HepG2 (cell line): ENCODE data around the gene PDE3B. TPM values are rescaled to one million over a fixed set of nuclear protein-coding genes. Genes with fewer than 3 reads are reported as not detected.

ENCODE experiments used
- ATAC-seq: fragments of 200-7000 bp; cut with Tn5 transposase; 3 replicates; pipeline ENCODE4 v1.9.1; 2020; ENCODE audit warnings: mild to moderate bottlenecking, moderate library complexity
- BruUV-seq: library from RNA; stranded (reverse); fragments of 400-500 nt; replicated peaks from 2 replicates; lab custom pipeline; 2021; lab: Mats Ljungman, UMichigan
- CTCF ChIA-PET: fragments of 300-600 bp; formaldehyde crosslinking; extraction: SDS; loops from one replicate; lab custom pipeline; 2021; ENCODE audit warnings: low total read pairs, inconsistent platforms, low intra/inter-chr PET ratio; lab: Yijun Ruan, JAX
- POLR2A ChIA-PET: fragments of 350-600 bp; sonication (Branson Sonifier 250); formaldehyde crosslinking; loops from one replicate; lab custom pipeline; 2020; ENCODE audit warnings: antibody characterized with exemption, inconsistent platforms; lab: Yijun Ruan, JAX
- DNase-seq: peaks from one replicate; pipeline ENCODE4 v3.0.0-alpha.2; 2015; ENCODE audit warnings: low spot score
- FAIRE-seq: peaks from 3 replicates; lab custom pipeline; 2011; peaks lifted over from hg19 to GRCh38; lab: Jason Lieb, UNC
- H2AFZ ChIP-seq: one replicate; pipeline ENCODE4 v1.6.1; 2011; ENCODE audit warnings: low read length, inconsistent platforms
- H3K27ac ChIP-seq: fragments of 300-600 bp; 3 replicates; pipeline ENCODE4 v1.8.0; 2011; ENCODE audit warnings: mixed run types, mild to moderate bottlenecking, mixed read lengths, low read length, inconsistent platforms; ENCODE audit not compliant: insufficient read depth; ENCODE audit errors: extremely low read length
- H3K27me3 ChIP-seq, 2 experiments: fragments of 200-600 bp in 1 of 2; 2 replicates in 1 of 2; 3 replicates in 1 of 2; pipeline versions ENCODE4 v1.6.0 to v1.8.0; 2011; ENCODE audit warnings: low read length in 2 of 2, mild to moderate bottlenecking in 2 of 2, moderate library complexity in 2 of 2, inconsistent platforms in 1 of 2; ENCODE audit not compliant: insufficient read depth in 2 of 2, control insufficient read depth in 1 of 2
- H3K36me3 ChIP-seq, 2 experiments: fragments of 200-600 bp in 1 of 2; replicated peaks in 1 of 2; 2 replicates in 1 of 2; 3 replicates in 1 of 2; pipeline versions ENCODE4 v1.5.1 to v1.8.0; 2011; ENCODE audit warnings: low read length in 2 of 2, inconsistent platforms in 1 of 2; ENCODE audit not compliant: insufficient read depth in 2 of 2, control insufficient read depth in 1 of 2
- H3K4me1 ChIP-seq: 2 replicates; pipeline ENCODE4 v1.5.1; 2012; ENCODE audit warnings: low read length, inconsistent platforms; ENCODE audit not compliant: insufficient read depth
- H3K4me2 ChIP-seq: 2 replicates; pipeline ENCODE4 v1.6.0; 2011; ENCODE audit warnings: low read depth, low read length, inconsistent platforms
- H3K4me3 ChIP-seq, 3 experiments: fragments of 200-600 bp in 1 of 3; sonication (generic), shearing (Covaris generic) in 1 of 3; replicated peaks in 1 of 3; 2 replicates each; pipeline ENCODE4 v1.5.1; 2011 to 2016; ENCODE audit warnings: low read length in 3 of 3, inconsistent platforms in 2 of 3, low read depth in 2 of 3, mild to moderate bottlenecking in 2 of 3, control low read depth in 1 of 3, mixed read lengths in 1 of 3; ENCODE audit not compliant: insufficient read depth in 1 of 3
- H3K79me2 ChIP-seq: one replicate; pipeline ENCODE4 v1.6.1; 2011; ENCODE audit warnings: low read length, inconsistent platforms; ENCODE audit not compliant: insufficient read depth
- H3K9ac ChIP-seq: 2 replicates; pipeline ENCODE4 v1.6.0; 2011; ENCODE audit warnings: mild to moderate bottlenecking, low read depth, low read length, inconsistent platforms; ENCODE audit not compliant: insufficient read depth
- H3K9me3 ChIP-seq: 2 replicates; pipeline ENCODE4 v1.5.1; 2012; ENCODE audit warnings: mild to moderate bottlenecking, low read length
- H4K20me1 ChIP-seq: 2 replicates; pipeline ENCODE4 v1.6.0; 2011; ENCODE audit warnings: inconsistent platforms, mild to moderate bottlenecking, low read length, moderate library complexity; ENCODE audit not compliant: insufficient read depth
- ATRX ChIP-seq: sonication (generic); formaldehyde crosslinking; IDR thresholded peaks from 2 replicates; pipeline ENCODE4 v1.4.0; 2020; ENCODE audit warnings: missing genetic modification reagents, borderline replicate concordance
- REXO4 ChIP-seq: sonication (generic); formaldehyde crosslinking; IDR thresholded peaks from 2 replicates; pipeline ENCODE4 v1.8.0; 2022; ENCODE audit warnings: missing genetic modification reagents, mild to moderate bottlenecking, borderline replicate concordance
- TAF15 ChIP-seq: fragments of 200-400 bp; formaldehyde crosslinking; IDR thresholded peaks from one replicate; pipeline ENCODE4 v1.6.1; 2018; ENCODE audit warnings: mild to moderate bottlenecking, low read depth, low read length; ENCODE audit not compliant: poor library complexity, severe bottlenecking
- TFAP4 ChIP-seq: sonication (generic); IDR thresholded peaks from 2 replicates; pipeline ENCODE4 v1.6.1; 2016; ENCODE audit warnings: low read depth, borderline replicate concordance
- ZNF292 ChIP-seq: sonication (generic); formaldehyde crosslinking; IDR thresholded peaks from 2 replicates; pipeline ENCODE4 v1.8.1; 2022; ENCODE audit warnings: mild to moderate bottlenecking, low read depth, missing genetic modification reagents, borderline replicate concordance
- ZNF468 ChIP-seq: sonication (generic); formaldehyde crosslinking; IDR thresholded peaks from 2 replicates; pipeline ENCODE4 v1.8.0; 2022; ENCODE audit warnings: mild to moderate bottlenecking, moderate library complexity, missing genetic modification reagents
- WGBS: methylation state at CpG from one replicate; pipeline ENCODE4 v1.1.6; 2017; ENCODE audit warnings: low lambda C conversion rate; 5-methylcytosine and 5-hydroxymethylcytosine counted together
- in situ Hi-C: cut with HindIII; loops from 2 replicates; pipeline ENCODE4 v1.10.0; 2017; ENCODE audit warnings: low pct_unique_long_range_greater_than_20kb; ENCODE audit not compliant: extremely low pct_ligation_motif_present
- intact Hi-C: fragments of 100-400 bp; cut with micrococcal nuclease; formaldehyde crosslinking; loops from one replicate; pipeline ENCODE4 v1.10.0; 2022; ENCODE audit not compliant: unreplicated experiment
- polyA plus RNA-seq, 8 experiments: library from polyadenylated mRNA; depleted of rRNA in 3 of 8; stranded (reverse) in 7 of 8; unstranded in 1 of 8; fragments of >200 nt; fragmentation: Illumina TruSeq in 4 of 8; extraction: Trizol in 4 of 8; gene quantifications; 2 replicates each; pipeline versions ENCODE4 v1.2.1 to v1.2.3, GENCODE V29; 2011 to 2016; ENCODE audit warnings: low read depth in 4 of 8, missing spikeins in 1 of 8, mixed read lengths in 1 of 8; ENCODE audit not compliant: insufficient read depth in 1 of 8
- total RNA-seq, 5 experiments: library from RNA; depleted of rRNA; stranded (reverse); fragments of >200 nt; fragmentation: Illumina TruSeq; extraction: Trizol; gene quantifications; 2 replicates each; pipeline ENCODE4 v1.2.3, GENCODE V29; 2016; ENCODE audit warnings: low read depth in 1 of 5
- TF ChIP-seq, protein P1 (sequence below): sonication (generic); formaldehyde crosslinking; IDR thresholded peaks from 2 replicates; pipeline ENCODE4 v1.5.1; 2020; ENCODE audit warnings: mild to moderate bottlenecking, missing genetic modification reagents
- TF ChIP-seq, protein P2 (sequence below): sonication (generic); formaldehyde crosslinking; IDR thresholded peaks from 2 replicates; pipeline ENCODE4 v1.4.0; 2020; ENCODE audit warnings: low read depth, missing genetic modification reagents
- TF ChIP-seq, protein P3 (sequence below): IDR thresholded peaks from 2 replicates; pipeline ENCODE4 v1.6.1; 2018; ENCODE audit warnings: missing genetic modification reagents
- TF ChIP-seq, protein P4 (sequence below): sonication (generic); formaldehyde crosslinking; IDR thresholded peaks from 2 replicates; pipeline ENCODE4 v1.9.0; 2022; ENCODE audit warnings: low read depth, missing genetic modification reagents

Gene PDE3B
- total and polyA plus RNA-seq, 2 of the 13 experiments (the other 11 are each of a cell fraction or from before 2014, with no cell fraction given) = 14.1 to 26.5 TPM

- WGBS = 3% methylated on average over 15 of the region's 65 CpGs
- FAIRE-seq = no peak
- ATAC-seq = peak; percentile 79
- ChIA-PET POLR2A (interaction anchor here (1.0 to 1.9 kb wide), 7 partner anchors 24 to 264 kb away, joined by 3 to 7 read pairs (median 5); partner anchors contain the start of genes COPB1 and PSMA1), CTCF (no interaction called here)
- no TSS peak for BruUV-seq
- H3K27ac ChIP-seq = peak overlapping the region; percentile 92
- no peaks in the 10 kb centered on the region; a peak in 1 of 5 replicates for H3K27me3 ChIP-seq
- H2AFZ ChIP-seq = no peak overlapping the region
- in situ Hi-C loops (loop anchor here (25.0 kb wide), 1 partner anchor 107 kb away; no protein-coding TSS in a partner anchor), intact Hi-C loops (loop anchor here (1.0 to 10.0 kb wide), 3 partner anchors 100 to 263 kb away; no protein-coding TSS in a partner anchor)
- peaks cover 21% of the 10 kb centered on the region for H4K20me1 ChIP-seq
- peak overlapping the region; percentile 84 for H3K4me2 ChIP-seq
- H3K9ac ChIP-seq = peak overlapping the region; percentile 97
- H3K9me3 ChIP-seq = no peaks in the 10 kb centered on the region
- H3K4me3 ChIP-seq = peak overlapping the region; percentile 96 to 100 (median 99)
- H3K4me1 ChIP-seq = peaks cover 56% of the 10 kb centered on the region
- no peaks in the 10 kb centered on the region for H3K36me3 ChIP-seq
- peak; percentile 45 for DNase-seq
- peaks cover 84% of the 10 kb centered on the region for H3K79me2 ChIP-seq
- TF ChIP-seq, protein P1, sequence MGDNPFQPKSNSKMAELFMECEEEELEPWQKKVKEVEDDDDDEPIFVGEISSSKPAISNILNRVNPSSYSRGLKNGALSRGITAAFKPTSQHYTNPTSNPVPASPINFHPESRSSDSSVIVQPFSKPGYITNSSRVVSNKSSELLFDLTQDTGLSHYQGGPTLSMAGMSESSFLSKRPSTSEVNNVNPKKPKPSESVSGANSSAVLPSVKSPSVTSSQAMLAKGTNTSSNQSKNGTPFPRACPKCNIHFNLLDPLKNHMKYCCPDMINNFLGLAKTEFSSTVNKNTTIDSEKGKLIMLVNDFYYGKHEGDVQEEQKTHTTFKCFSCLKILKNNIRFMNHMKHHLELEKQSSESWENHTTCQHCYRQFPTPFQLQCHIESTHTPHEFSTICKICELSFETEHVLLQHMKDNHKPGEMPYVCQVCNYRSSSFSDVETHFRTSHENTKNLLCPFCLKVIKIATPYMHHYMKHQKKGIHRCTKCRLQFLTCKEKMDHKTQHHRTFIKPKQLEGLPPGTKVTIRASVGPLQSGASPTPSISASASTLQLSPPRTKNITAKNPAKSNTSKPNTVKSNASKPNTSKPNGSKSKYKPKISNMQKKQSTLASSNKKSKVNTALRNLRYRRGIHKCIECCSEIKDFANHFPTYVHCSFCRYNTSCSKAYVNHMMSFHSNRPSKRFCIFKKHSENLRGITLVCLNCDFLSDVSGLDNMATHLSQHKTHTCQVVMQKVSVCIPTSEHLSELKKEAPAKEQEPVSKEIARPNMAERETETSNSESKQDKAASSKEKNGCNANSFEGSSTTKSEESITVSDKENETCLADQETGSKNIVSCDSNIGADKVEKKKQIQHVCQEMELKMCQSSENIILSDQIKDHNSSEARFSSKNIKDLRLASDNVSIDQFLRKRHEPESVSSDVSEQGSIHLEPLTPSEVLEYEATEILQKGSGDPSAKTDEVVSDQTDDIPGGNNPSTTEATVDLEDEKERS (CRISPR knock-in tag) = 0 out of 2 replicates have a peak, but pooled peaks have one; percentile 70
- TF ChIP-seq ATRX (CRISPR knock-in tag) (no peak), TAF15 (no peak), REXO4 (CRISPR knock-in tag) (no peak), TFAP4 (no peak), ZNF292 (CRISPR knock-in tag) (peak; percentile 87; the same call in 1 of the 2 replicates), ZNF468 (0 out of 2 replicates have a peak, but pooled peaks have one; percentile 49)
- TF ChIP-seq, protein P2, sequence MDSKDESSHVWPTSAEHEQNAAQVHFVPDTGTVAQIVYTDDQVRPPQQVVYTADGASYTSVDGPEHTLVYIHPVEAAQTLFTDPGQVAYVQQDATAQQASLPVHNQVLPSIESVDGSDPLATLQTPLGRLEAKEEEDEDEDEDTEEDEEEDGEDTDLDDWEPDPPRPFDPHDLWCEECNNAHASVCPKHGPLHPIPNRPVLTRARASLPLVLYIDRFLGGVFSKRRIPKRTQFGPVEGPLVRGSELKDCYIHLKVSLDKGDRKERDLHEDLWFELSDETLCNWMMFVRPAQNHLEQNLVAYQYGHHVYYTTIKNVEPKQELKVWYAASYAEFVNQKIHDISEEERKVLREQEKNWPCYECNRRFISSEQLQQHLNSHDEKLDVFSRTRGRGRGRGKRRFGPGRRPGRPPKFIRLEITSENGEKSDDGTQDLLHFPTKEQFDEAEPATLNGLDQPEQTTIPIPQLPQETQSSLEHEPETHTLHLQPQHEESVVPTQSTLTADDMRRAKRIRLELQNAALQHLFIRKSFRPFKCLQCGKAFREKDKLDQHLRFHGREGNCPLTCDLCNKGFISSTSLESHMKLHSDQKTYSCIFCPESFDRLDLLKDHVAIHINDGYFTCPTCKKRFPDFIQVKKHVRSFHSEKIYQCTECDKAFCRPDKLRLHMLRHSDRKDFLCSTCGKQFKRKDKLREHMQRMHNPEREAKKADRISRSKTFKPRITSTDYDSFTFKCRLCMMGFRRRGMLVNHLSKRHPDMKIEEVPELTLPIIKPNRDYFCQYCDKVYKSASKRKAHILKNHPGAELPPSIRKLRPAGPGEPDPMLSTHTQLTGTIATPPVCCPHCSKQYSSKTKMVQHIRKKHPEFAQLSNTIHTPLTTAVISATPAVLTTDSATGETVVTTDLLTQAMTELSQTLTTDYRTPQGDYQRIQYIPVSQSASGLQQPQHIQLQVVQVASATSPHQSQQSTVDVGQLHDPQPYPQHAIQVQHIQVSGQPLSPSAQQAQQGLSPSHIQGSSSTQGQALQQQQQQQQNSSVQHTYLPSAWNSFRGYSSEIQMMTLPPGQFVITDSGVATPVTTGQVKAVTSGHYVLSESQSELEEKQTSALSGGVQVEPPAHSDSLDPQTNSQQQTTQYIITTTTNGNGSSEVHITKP = 0 out of 2 replicates have a peak, but pooled peaks have one; percentile 21
- TF ChIP-seq, protein P3, sequence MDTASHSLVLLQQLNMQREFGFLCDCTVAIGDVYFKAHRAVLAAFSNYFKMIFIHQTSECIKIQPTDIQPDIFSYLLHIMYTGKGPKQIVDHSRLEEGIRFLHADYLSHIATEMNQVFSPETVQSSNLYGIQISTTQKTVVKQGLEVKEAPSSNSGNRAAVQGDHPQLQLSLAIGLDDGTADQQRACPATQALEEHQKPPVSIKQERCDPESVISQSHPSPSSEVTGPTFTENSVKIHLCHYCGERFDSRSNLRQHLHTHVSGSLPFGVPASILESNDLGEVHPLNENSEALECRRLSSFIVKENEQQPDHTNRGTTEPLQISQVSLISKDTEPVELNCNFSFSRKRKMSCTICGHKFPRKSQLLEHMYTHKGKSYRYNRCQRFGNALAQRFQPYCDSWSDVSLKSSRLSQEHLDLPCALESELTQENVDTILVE (CRISPR knock-in tag) = no peak
- TF ChIP-seq, protein P4, sequence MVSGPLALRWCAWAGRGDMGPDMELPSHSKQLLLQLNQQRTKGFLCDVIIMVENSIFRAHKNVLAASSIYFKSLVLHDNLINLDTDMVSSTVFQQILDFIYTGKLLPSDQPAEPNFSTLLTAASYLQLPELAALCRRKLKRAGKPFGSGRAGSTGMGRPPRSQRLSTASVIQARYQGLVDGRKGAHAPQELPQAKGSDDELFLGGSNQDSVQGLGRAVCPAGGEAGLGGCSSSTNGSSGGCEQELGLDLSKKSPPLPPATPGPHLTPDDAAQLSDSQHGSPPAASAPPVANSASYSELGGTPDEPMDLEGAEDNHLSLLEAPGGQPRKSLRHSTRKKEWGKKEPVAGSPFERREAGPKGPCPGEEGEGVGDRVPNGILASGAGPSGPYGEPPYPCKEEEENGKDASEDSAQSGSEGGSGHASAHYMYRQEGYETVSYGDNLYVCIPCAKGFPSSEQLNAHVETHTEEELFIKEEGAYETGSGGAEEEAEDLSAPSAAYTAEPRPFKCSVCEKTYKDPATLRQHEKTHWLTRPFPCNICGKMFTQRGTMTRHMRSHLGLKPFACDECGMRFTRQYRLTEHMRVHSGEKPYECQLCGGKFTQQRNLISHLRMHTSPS = no peak
Observed at GRCh38 chr11:14644226-14645014, 816 bp downstream of the PDE3B start.
